NCI-H446 (cell line): Measurements from ENCODE around the gene DPM2.
A peak's percentile ranks its signal among the peaks of the same experiment; 100 is the strongest.

Experiments
- DNase-seq, 2 experiments: peaks; one replicate each; lab custom pipeline; 2025; lab: John Stamatoyannopoulos, UW

The DPM2 gene

GRCh38 chr9:127955294-127956015 lies 17.8 kb upstream of the DPM2 start:
- DNase-seq, result peak in 1 of 2 experiments; percentile 30

GRCh38 chr9:127954831-127955293 lies 17.2 kb upstream of the DPM2 start:
- no peak for DNase-seq

GRCh38 chr9:127953768-127954505 lies 16.3 kb upstream of the DPM2 start:
- no peak for DNase-seq

- DNase-seq, result no peak
These were observed 15.5 kb upstream of the DPM2 start for GRCh38 chr9:127953154-127953553.

GRCh38 chr9:127950513-127951289 lies 13.0 kb upstream of the DPM2 start:
- DNase-seq, result no peak

- DNase-seq, result no peak
These were observed 12.3 kb upstream of the DPM2 start for GRCh38 chr9:127949827-127950512.

GRCh38 chr9:127947841-127948710 lies 10.4 kb upstream of the DPM2 start:
- DNase-seq, result no peak

- no peak for DNase-seq
These were observed 9.1 kb upstream of the DPM2 start for GRCh38 chr9:127946728-127947127.

GRCh38 chr9:127945942-127946341 lies 8.3 kb upstream of the DPM2 start:
- no peak for DNase-seq

GRCh38 chr9:127945338-127945737 lies 7.7 kb upstream of the DPM2 start:
- no peak for DNase-seq

GRCh38 chr9:127944586-127945218 lies 7.0 kb upstream of the DPM2 start:
- no peak for DNase-seq

- peak; percentile 17 to 53 for DNase-seq
These were observed 6.1 kb upstream of the DPM2 start for GRCh38 chr9:127943731-127944144.

GRCh38 chr9:127943011-127943662 lies 5.5 kb upstream of the DPM2 start:
- DNase-seq, result no peak

- peak; percentile 15 to 33 for DNase-seq
These were observed 4.8 kb upstream of the DPM2 start for GRCh38 chr9:127942216-127943010.

- no peak for DNase-seq
These were observed 4.2 kb upstream of the DPM2 start for GRCh38 chr9:127941961-127942215.

- DNase-seq, result no peak
These were observed 3.7 kb upstream of the DPM2 start for GRCh38 chr9:127941062-127941960.

- DNase-seq, result no peak
These were observed 2.9 kb upstream of the DPM2 start for GRCh38 chr9:127940593-127940992.

GRCh38 chr9:127938298-127938690 lies 640 bp upstream of the DPM2 start:
- no peak for DNase-seq

- no peak for DNase-seq
These were observed 632 bp downstream of the DPM2 start for GRCh38 chr9:127937056-127937387.
